Measurements from ENCODE around the gene HRK.

GRCh38 chr12:116881877-116882507 lies 751 bp upstream of the HRK start:
- TF ChIP-seq CTCF (IDR thresholded peaks at IDR 0.05) (no peak), POLR2A (IDR thresholded peaks at IDR 0.05) (no peak)
